ENCODE measurements around the gene FUS.

The FUS gene

GRCh38 chr16:31204871-31205666 lies 25.1 kb downstream of the FUS start:
- no peak for DNase-seq

- DNase-seq: no peak
Observed at GRCh38 chr16:31206776-31207175, 26.8 kb downstream of the FUS start.

- no peak for DNase-seq
Observed at GRCh38 chr16:31213342-31213741, 33.4 kb downstream of the FUS start.

GRCh38 chr16:31213877-31214707 lies 34.2 kb downstream of the FUS start, which contains the start of gene TRIM72:
Gene TRIM72 (plus strand): TSS chr16:31214119. CDS start chr16:31214739, 620 bp downstream.
- DNase-seq: no peak

- DNase-seq: no peak
Observed at GRCh38 chr16:31214708-31215286, 34.9 kb downstream of the FUS start.

GRCh38 chr16:31215287-31216162 lies 35.6 kb downstream of the FUS start:
- no peak for DNase-seq

GRCh38 chr16:31216422-31217135 lies 36.6 kb downstream of the FUS start, which contains the start of gene PYDC1:
Gene PYDC1 (minus strand): TSS chr16:31217135. CDS start chr16:31217028, 107 bp downstream.
- no peak for DNase-seq

- no peak for DNase-seq
Observed at GRCh38 chr16:31217136-31217530, 37.2 kb downstream of the FUS start.

GRCh38 chr16:31219154-31219741 lies 39.3 kb downstream of the FUS start:
- no peak for DNase-seq

GRCh38 chr16:31221357-31222160 lies 41.6 kb downstream of the FUS start:
- DNase-seq: no peak

- DNase-seq: no peak
Observed at GRCh38 chr16:31223044-31223443, 43.1 kb downstream of the FUS start.

- DNase-seq: no peak
Observed at GRCh38 chr16:31224092-31224955, 44.4 kb downstream of the FUS start.

- DNase-seq: no peak
Observed at GRCh38 chr16:31225193-31225592, 45.3 kb downstream of the FUS start.

GRCh38 chr16:31228206-31228605 lies 48.3 kb downstream of the FUS start:
- no peak for DNase-seq

GRCh38 chr16:31229501-31229900 lies 49.6 kb downstream of the FUS start:
- DNase-seq: no peak

GRCh38 chr16:31238041-31238440 lies 58.1 kb downstream of the FUS start:
- DNase-seq: no peak
